BJ (cell line): Measurements from ENCODE around the gene WDR73. TPM values are rescaled to one million over a fixed set of nuclear protein-coding genes. Genes with fewer than 3 reads are reported as not detected.

Source experiments
- CTCF ChIA-PET: fragments of 350-600 bp; formaldehyde crosslinking; extraction: SDS; loops from one replicate; lab custom pipeline; 2021; ENCODE audit warnings: antibody characterized with exemption, inconsistent platforms; lab: Yijun Ruan, JAX
- POLR2A ChIA-PET: fragments of 300-600 bp; sonication (Branson Sonifier 250); formaldehyde crosslinking; extraction: SDS; loops from one replicate; lab custom pipeline; 2021; ENCODE audit warnings: antibody characterized with exemption; lab: Charles Lee
- DNase-seq: peaks from one replicate; pipeline ENCODE4 v3.0.0-alpha.2; 2011; ENCODE audit warnings: low read depth
- H3K27me3 ChIP-seq: 2 replicates; pipeline ENCODE4 v1.6.0; 2011; ENCODE audit warnings: low read length; ENCODE audit not compliant: control insufficient read depth, insufficient read depth
- H3K36me3 ChIP-seq: 2 replicates; pipeline ENCODE4 v1.5.1; 2011; ENCODE audit warnings: low read length; ENCODE audit not compliant: control insufficient read depth, insufficient read depth
- H3K4me3 ChIP-seq: 2 replicates; pipeline ENCODE4 v1.5.1; 2011; ENCODE audit warnings: low read depth, mild to moderate bottlenecking, control low read depth, low read length
- CTCF ChIP-seq: IDR thresholded peaks from 2 replicates; pipeline ENCODE4 v1.5.1; 2011; ENCODE audit warnings: low read depth, mild to moderate bottlenecking, control low read depth, inconsistent platforms, low read length, moderate library complexity; ENCODE audit not compliant: insufficient read depth
- polyA plus RNA-seq: library from polyadenylated mRNA; depleted of rRNA; stranded (reverse); fragments of >200 nt; gene quantifications from 2 replicates; pipeline ENCODE4 v1.2.3, GENCODE V29; 2011

Gene WDR73
- polyA plus RNA-seq, 1 experiment: 21.1 TPM

GRCh38 chr15:84654689-84655453 lies 788 bp upstream of the WDR73 start:
- no peak for DNase-seq
- H3K36me3 ChIP-seq: peaks cover 2% of the 10 kb centered on the region; the same call in 1 of the 2 replicates
- POLR2A ChIA-PET: interaction anchor here (0.6 kb wide), 1 partner anchor 11 kb away, joined by 6 read pairs; no protein-coding TSS in a partner anchor
- H3K4me3 ChIP-seq: peak overlapping the region; percentile 76
- CTCF ChIA-PET: interaction anchor here (0.7 to 3.2 kb wide), 11 partner anchors 9 to 274 kb away, joined by 3 to 22 read pairs (median 4); partner anchors contain the start of gene ZSCAN2
- no peaks in the 10 kb centered on the region for H3K27me3 ChIP-seq
- TF ChIP-seq CTCF: peak; percentile 77

GRCh38 chr15:84653584-84653909 lies 536 bp downstream of the WDR73 start:
- no peak for TF ChIP-seq CTCF
- DNase-seq: no peak
- ChIA-PET CTCF (interaction anchor here (0.6 to 3.2 kb wide), 10 partner anchors 8 to 275 kb away, joined by 3 to 22 read pairs (median 4); partner anchors contain the start of genes SEC11A and ZSCAN2), POLR2A (interaction anchor here (0.7 to 1.2 kb wide), 2 partner anchors 15 to 22 kb away, joined by 3 to 7 read pairs; no protein-coding TSS in a partner anchor)
- Histone ChIP-seq H3K36me3 (peaks cover 4% of the 10 kb centered on the region), H3K4me3 (peak overlapping the region; percentile 76), H3K27me3 (no peaks in the 10 kb centered on the region)

GRCh38 chr15:84649706-84650105 lies 4.4 kb downstream of the WDR73 start:
- no peak for DNase-seq
- POLR2A ChIA-PET: interaction anchor here (0.6 kb wide), 2 partner anchors 16 to 172 kb away, joined by 3 to 4 read pairs; no protein-coding TSS in a partner anchor
- CTCF ChIA-PET: interaction anchor here (0.6 kb wide), 1 partner anchor 79 kb away, joined by 3 read pairs; no protein-coding TSS in a partner anchor
- TF ChIP-seq CTCF: no peak
- no peak overlapping the region for H3K4me3 ChIP-seq
- H3K27me3 ChIP-seq: no peaks in the 10 kb centered on the region
- H3K36me3 ChIP-seq: peaks cover 31% of the 10 kb centered on the region

- Histone ChIP-seq H3K27me3 (no peaks in the 10 kb centered on the region), H3K4me3 (no peak overlapping the region), H3K36me3 (peaks cover 36% of the 10 kb centered on the region)
- ChIA-PET POLR2A (no interaction called here), CTCF (interaction anchor here (0.6 kb wide), 1 partner anchor 373 kb away, joined by 3 read pairs; no protein-coding TSS in a partner anchor)
- DNase-seq: no peak
- TF ChIP-seq CTCF: no peak
Observed at GRCh38 chr15:84648539-84648938, 5.5 kb downstream of the WDR73 start.

GRCh38 chr15:84647726-84648125 lies 6.4 kb downstream of the WDR73 start:
- no peak for TF ChIP-seq CTCF
- no peak for DNase-seq
- no peaks in the 10 kb centered on the region for H3K27me3 ChIP-seq
- H3K36me3 ChIP-seq: peaks cover 37% of the 10 kb centered on the region
- POLR2A ChIA-PET: no interaction called here
- CTCF ChIA-PET: interaction anchor here (0.7 kb wide), 1 partner anchor 10 kb away, joined by 3 read pairs; no protein-coding TSS in a partner anchor
- no peak overlapping the region for H3K4me3 ChIP-seq
